Hepatocyte (in vitro differentiated cells): ENCODE data around the gene CEP85L.

Source experiments
- CTCF ChIP-seq: fragments of 200-600 bp; sonication (generic); IDR thresholded peaks from 2 replicates; pipeline ENCODE4 v1.5.1; 2016; ENCODE audit warnings: antibody characterized with exemption, mild to moderate bottlenecking; ENCODE audit not compliant: poor library complexity
- EZH2 ChIP-seq: fragments of 200-600 bp; sonication (generic); IDR thresholded peaks from 2 replicates; pipeline ENCODE4 v1.6.1; 2016; ENCODE audit warnings: antibody characterized with exemption, mild to moderate bottlenecking, borderline replicate concordance

GRCh38 chr6:118467181-118467580 is 184.2 kb downstream of the CEP85L start:
- no peak for TF ChIP-seq CTCF
- TF ChIP-seq EZH2: no peak
